ENCODE data around the gene ATP2A1.

- TF ChIP-seq CTCF (IDR thresholded peaks at IDR 0.05) (no peak), POLR2A (IDR thresholded peaks at IDR 0.05) (peak; percentile 15 to 75 (median 74))
These were observed 47.3 kb downstream of the ATP2A1 start for GRCh38 chr16:28925386-28926228.
